ENCODE results near the gene RUFY3.

RUFY3 gene

DNA sequence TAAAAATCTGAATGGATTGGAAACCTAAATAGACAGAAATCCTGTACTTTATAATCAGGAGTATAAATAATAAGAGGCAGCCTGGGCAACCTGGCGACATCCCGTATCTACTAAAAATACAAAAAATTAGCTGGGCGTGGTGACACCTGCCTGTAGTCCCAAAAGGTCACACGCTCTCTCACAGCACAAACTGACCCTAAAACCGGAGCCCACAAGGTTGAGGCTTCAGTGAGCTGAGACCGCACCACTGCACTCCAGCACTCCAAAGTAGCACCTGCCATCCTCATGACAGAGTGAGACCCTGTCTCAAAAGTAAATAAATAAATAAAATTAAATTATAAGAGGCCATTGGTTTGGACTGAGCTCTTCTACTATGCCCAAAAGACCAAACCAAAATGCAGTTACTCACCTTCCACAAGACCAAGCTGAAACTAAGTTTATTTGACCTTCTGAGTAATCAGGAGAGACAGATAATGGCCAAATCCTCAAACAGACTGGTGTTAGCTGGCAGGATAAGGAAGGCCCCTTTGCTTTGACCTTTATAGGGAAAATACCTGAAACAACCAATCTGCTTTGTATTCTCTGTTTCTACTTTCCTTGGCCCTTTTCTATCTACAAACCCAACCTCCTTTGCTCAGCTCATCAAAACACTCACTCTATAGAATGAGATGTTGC is 121.1 kb downstream of the RUFY3 start:
- no peak for DNase-seq (ENCODE audit: low read depth)

DNA sequence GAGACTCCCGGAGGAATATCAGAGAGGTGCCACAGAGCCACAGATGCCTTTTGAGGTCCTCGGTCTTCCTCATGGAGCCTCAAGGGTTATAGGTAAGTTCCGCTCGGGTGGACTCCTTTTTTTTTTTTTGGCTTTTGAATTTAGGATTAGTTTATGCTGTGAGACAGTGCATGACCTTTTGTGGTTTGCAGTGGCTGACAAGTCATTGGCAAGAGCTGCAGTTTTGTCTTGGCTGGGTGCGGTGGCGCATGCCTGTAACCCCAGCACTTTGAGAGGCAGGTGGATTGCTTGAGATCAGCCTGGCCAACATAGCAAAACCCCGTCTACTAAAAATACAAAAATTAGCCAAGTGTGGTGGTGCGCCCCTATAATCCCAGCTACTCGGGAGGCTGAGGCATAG is 122.4 kb downstream of the RUFY3 start:
- TF ChIP-seq, protein P1, sequence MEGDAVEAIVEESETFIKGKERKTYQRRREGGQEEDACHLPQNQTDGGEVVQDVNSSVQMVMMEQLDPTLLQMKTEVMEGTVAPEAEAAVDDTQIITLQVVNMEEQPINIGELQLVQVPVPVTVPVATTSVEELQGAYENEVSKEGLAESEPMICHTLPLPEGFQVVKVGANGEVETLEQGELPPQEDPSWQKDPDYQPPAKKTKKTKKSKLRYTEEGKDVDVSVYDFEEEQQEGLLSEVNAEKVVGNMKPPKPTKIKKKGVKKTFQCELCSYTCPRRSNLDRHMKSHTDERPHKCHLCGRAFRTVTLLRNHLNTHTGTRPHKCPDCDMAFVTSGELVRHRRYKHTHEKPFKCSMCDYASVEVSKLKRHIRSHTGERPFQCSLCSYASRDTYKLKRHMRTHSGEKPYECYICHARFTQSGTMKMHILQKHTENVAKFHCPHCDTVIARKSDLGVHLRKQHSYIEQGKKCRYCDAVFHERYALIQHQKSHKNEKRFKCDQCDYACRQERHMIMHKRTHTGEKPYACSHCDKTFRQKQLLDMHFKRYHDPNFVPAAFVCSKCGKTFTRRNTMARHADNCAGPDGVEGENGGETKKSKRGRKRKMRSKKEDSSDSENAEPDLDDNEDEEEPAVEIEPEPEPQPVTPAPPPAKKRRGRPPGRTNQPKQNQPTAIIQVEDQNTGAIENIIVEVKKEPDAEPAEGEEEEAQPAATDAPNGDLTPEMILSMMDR (IDR thresholded peaks at IDR 0.05; ENCODE audit: insufficient read depth, low read depth, low read length, missing control alignments), result no peak
- no peak overlapping the region for H3K4me3 ChIP-seq (ENCODE audit: low read length)
- no peak for DNase-seq (ENCODE audit: low read depth)

More for the DNA sequence above, 121.1 kb downstream of the RUFY3 start:
- no peak overlapping the region for H3K4me3 ChIP-seq (ENCODE audit: low read length)
- TF ChIP-seq, protein P1 (IDR thresholded peaks at IDR 0.05; ENCODE audit: insufficient read depth, low read depth, low read length, missing control alignments), result no peak

DNA sequence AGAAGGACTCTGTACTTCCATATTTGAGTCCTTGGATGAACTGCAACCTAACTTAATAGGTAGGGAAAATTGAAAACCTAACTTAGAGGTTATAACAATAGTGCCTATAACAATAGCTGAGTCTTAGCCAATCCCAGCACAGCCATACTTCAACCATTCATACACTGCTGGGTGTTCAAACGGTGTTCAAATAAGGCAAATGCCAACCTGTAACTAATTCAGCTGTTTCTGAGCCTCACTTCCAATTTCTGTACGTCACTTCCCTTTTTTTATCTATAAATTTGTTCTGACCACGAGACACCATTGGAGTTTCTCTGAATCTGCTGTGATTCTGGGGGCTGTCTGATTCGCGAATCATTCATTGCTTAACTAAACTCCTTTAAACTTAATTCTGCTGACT is 127.5 kb downstream of the RUFY3 start:
- H3K4me3 ChIP-seq (ENCODE audit: low read length), result no peak overlapping the region
- DNase-seq (ENCODE audit: low read depth), result no peak
- TF ChIP-seq, protein P1 (IDR thresholded peaks at IDR 0.05; ENCODE audit: insufficient read depth, low read depth, low read length, missing control alignments), result no peak

DNA sequence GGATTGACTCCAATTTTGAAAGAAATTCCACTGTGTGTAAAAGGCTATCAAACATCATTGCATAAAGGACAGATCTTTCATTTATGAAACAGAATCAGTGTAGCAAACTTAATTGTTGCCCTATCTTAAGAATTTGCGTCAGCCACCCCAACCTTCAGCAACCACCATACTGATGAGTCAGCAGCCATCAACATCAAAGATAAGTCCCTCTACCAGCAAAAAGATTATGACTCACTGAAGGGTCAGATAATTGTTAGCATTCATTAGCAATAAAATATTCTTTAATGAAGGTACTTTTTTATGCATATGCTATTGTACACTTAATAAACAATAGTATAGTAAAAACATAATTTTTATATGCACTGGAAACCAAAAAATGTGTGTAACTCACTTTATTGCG is 133.7 kb downstream of the RUFY3 start:
- no peak for DNase-seq (ENCODE audit: low read depth)
- no peak overlapping the region for H3K4me3 ChIP-seq (ENCODE audit: low read length)
- TF ChIP-seq, protein P1 (IDR thresholded peaks at IDR 0.05; ENCODE audit: insufficient read depth, low read depth, low read length, missing control alignments), result no peak

Measured in epithelial cell of esophagus (primary cell).